ENCODE results near the gene ZNF750.

DNA sequence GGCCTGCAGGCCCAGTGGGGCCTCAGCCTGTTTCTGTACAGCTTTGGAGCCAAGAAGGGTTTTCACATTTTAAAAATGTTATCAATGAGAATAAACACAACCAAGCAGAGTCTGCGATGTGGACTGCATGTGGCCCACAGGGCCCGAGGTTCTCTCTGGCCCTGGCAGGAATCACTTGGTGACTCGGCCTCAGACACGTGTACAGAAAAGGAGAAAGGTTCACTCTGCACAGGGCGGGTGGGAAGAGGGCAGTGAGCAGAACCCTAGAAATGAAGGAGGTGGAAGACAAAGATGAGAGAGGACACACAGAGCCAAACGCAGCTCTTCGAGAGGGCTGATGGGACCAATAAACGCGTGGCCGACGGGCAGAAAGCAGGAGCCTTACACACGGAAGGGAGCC, 11.6 kb upstream of the ZNF750 start:
- TF ChIP-seq POLR2A (IDR thresholded peaks at IDR 0.05; ENCODE audit: low read depth, low read length) (no peak), POLR2AphosphoS5 (IDR thresholded peaks at IDR 0.05; ENCODE audit: low read depth, low read length) (no peak), TAF1 (IDR thresholded peaks at IDR 0.05; ENCODE audit: low read depth, low read length) (no peak), PAX5 (IDR thresholded peaks at IDR 0.05; ENCODE audit: insufficient read depth, low read length, severe bottlenecking) (no peak), SPI1 (IDR thresholded peaks at IDR 0.05; ENCODE audit: low read depth, low read length) (no peak), POU2F2 (IDR thresholded peaks at IDR 0.05; ENCODE audit: low read depth, low read length) (no peak)

All from GM12891 (cell line).